Measurements from ENCODE around the gene CSGALNACT2. TPM values are rescaled to one million over a fixed set of nuclear protein-coding genes. Genes with fewer than 3 reads are reported as not detected.

Gene CSGALNACT2
- total and polyA plus RNA-seq, 7 experiments from 2014 or later = 19.0 to 57.5 (median 50.4) TPM

DNA sequence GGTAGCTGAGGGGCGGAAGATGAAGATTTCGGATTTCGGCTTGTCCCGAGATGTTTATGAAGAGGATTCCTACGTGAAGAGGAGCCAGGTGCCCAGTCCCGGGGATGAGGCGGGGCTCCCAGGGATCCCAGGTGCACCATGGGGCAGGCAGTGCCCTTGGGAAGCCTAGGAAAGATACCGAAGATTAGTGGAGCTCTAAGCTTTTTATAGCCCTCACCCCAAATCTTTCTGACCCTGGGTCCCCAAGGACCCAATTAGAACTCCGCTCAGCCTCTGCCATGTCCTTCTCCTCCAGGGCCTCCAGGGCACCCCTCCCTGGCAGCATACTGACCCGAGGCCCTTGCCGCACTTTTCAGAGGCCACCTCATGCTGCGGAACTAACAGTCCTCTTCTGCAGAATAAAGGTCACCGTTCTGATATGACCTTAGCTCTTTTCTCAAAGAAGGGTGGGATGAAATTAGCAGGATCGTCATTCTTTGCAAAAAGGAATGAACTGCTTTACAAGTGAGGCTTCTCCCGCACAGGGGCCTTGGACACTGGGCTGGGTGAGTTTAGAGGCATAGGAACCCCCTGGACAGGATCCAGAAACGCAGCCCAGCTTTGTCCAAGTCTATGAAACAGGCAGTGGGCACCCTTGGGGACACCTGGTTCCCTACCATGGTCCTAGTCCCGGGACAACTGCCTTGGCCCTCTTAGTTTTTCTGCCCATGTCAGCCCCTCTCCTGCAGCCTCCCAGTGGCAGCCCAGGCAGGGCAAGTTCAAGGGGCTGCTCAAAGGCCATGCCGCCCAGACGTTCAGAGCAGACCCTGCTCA lies 17.9 kb upstream of the CSGALNACT2 start:
- intact Hi-C loops (cut with micrococcal nuclease) = loop anchor here (2.0 to 5.0 kb wide), 3 partner anchors 18 to 483 kb away; partner anchors contain the start of genes CSGALNACT2 (in 1 of the 2) and ZNF33B (in 1 of the 2)
- Mint-ChIP-seq H3K9me3 (no peaks in the 10 kb centered on the region), H3K4me1 (peaks cover 19 to 56% (median 21%) of the 10 kb centered on the region in 7 donors), H3K36me3 (no peaks in the 10 kb centered on the region), H3K27me3 (no peaks in the 10 kb centered on the region), H3K27ac (peak overlapping the region; percentile 42 to 96 (median 80)), H3K4me3 (peak overlapping the region in 8 of 10 donors; percentile 42 to 80 (median 56))
- CTCF ChIA-PET = no interaction called here
- H3K27ac ChIP-seq (ENCODE audit: low read depth, low read length) = no peak overlapping the region
- H3K27me3 ChIP-seq (ENCODE audit: control insufficient read depth in 2 of 2, insufficient read depth in 2 of 2, low read length in 2 of 2) = no peaks in the 10 kb centered on the region
- no peaks in the 10 kb centered on the region for H3K36me3 ChIP-seq (ENCODE audit: control insufficient read depth in 2 of 3, insufficient read depth in 3 of 3, low read length in 3 of 3)
- ATAC-seq = no peak
- POLR2A ChIA-PET = interaction anchor here (1.0 to 3.9 kb wide), 3 partner anchors 12 to 20 kb away, joined by 3 to 46 read pairs (median 4); partner anchors contain the start of gene CSGALNACT2
- no peak for DNase-seq
- no peaks in the 10 kb centered on the region for H3K9me3 ChIP-seq (ENCODE audit: control insufficient read depth in 2 of 3, low read length in 3 of 3)
- H3K4me3 ChIP-seq (ENCODE audit: low read length) = no peak overlapping the region
- peaks cover 13 to 15% of the 10 kb centered on the region in 2 donors for H3K4me1 ChIP-seq (ENCODE audit: control insufficient read depth in 2 of 2, insufficient read depth in 2 of 2, low read length in 2 of 2)

DNA sequence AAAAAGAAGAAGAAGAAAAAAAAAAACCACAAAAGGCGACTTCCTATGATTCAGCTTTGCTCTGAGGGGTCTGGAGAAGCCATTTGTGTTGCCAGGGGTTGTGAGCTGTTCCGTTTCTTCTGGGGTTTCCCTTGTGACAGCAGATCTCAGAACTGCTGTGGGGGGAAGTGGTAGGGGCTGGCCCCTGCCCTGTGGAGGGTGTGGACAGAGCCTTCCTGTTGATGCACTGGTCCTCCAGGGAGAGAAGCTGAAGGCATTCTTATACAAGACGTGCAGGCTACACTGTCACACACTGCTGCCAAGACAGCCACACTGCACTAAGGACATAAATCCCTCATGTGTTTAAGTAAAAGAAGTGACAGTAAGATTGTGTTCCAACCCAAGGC lies 17.3 kb upstream of the CSGALNACT2 start:
- Histone ChIP-seq H3K27me3 (ENCODE audit: control insufficient read depth in 2 of 2, insufficient read depth in 2 of 2, low read length in 2 of 2) (no peaks in the 10 kb centered on the region), H3K9me3 (ENCODE audit: control insufficient read depth in 2 of 3, low read length in 3 of 3) (no peaks in the 10 kb centered on the region), H3K27ac (ENCODE audit: low read depth, low read length) (no peak overlapping the region), H3K4me3 (ENCODE audit: low read length) (no peak overlapping the region), H3K36me3 (ENCODE audit: control insufficient read depth in 2 of 3, insufficient read depth in 3 of 3, low read length in 3 of 3) (no peaks in the 10 kb centered on the region), H3K4me1 (ENCODE audit: control insufficient read depth in 2 of 2, insufficient read depth in 2 of 2, low read length in 2 of 2) (peaks cover 13 to 15% of the 10 kb centered on the region in 2 donors)
- Mint-ChIP-seq H3K9me3 (no peaks in the 10 kb centered on the region), H3K4me3 (peak overlapping the region in 8 of 10 donors; percentile 42 to 80 (median 56)), H3K36me3 (no peaks in the 10 kb centered on the region), H3K27me3 (no peaks in the 10 kb centered on the region), H3K4me1 (peaks cover 19 to 56% (median 21%) of the 10 kb centered on the region in 7 donors), H3K27ac (peak overlapping the region; percentile 42 to 96 (median 80))
- ATAC-seq (peak; percentile 94), DNase-seq (peak in 6 of 9 donors; percentile 22 to 71 (median 36))
- intact Hi-C loops (cut with micrococcal nuclease) = loop anchor here (1.0 to 5.0 kb wide), 5 partner anchors 8 to 484 kb away; partner anchors contain the start of genes CSGALNACT2 (in 2 of the 2) and ZNF33B (in 1 of the 2)
- CTCF ChIA-PET = interaction anchor here (0.6 to 1.3 kb wide), 2 partner anchors 17 to 224 kb away, joined by 3 to 4 read pairs; partner anchors contain the start of gene CSGALNACT2
- POLR2A ChIA-PET = interaction anchor here (0.8 to 3.9 kb wide), 4 partner anchors 12 to 316 kb away, joined by 3 to 46 read pairs (median 4); partner anchors contain the start of genes CSGALNACT2 and ZNF487

DNA sequence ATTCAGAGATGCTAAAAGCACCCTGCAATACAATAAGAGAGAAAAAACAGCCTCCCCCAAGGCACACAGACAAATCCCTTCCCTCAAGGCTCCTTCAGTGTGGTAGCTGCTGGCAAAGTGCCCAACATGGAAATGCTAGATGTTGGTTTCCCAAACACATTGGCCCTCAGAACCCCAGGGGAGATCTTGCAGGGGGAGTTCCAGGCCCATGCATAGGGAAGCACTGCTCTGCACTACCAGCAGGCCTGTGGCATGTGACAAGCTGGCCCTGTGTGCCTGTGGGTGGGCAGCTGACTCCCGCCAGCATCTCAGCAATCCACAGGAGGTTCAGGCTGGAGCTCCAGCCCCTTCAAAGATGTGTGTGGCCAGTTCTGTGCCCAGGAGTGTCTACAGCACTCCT lies 16.8 kb upstream of the CSGALNACT2 start:
- DNase-seq (no peak), ATAC-seq (no peak)
- Mint-ChIP-seq H3K4me3 (peak overlapping the region in 3 of 10 donors; percentile 2 to 80 (median 57)), H3K27me3 (no peaks in the 10 kb centered on the region), H3K4me1 (peaks cover 19 to 60% (median 21%) of the 10 kb centered on the region in 7 donors), H3K27ac (peak overlapping the region in 8 of 9 donors; percentile 8 to 96 (median 70)), H3K36me3 (no peaks in the 10 kb centered on the region), H3K9me3 (no peaks in the 10 kb centered on the region)
- CTCF ChIA-PET = interaction anchor here (0.6 to 1.3 kb wide), 2 partner anchors 17 to 224 kb away, joined by 3 to 4 read pairs; partner anchors contain the start of gene CSGALNACT2
- POLR2A ChIA-PET = interaction anchor here (0.5 to 3.9 kb wide), 4 partner anchors 12 to 316 kb away, joined by 3 to 46 read pairs (median 3); partner anchors contain the start of genes CSGALNACT2 and ZNF487
- Histone ChIP-seq H3K9me3 (ENCODE audit: control insufficient read depth in 2 of 3, low read length in 3 of 3) (no peaks in the 10 kb centered on the region), H3K36me3 (ENCODE audit: control insufficient read depth in 2 of 3, insufficient read depth in 3 of 3, low read length in 3 of 3) (no peaks in the 10 kb centered on the region), H3K27ac (ENCODE audit: low read depth, low read length) (no peak overlapping the region), H3K4me1 (ENCODE audit: control insufficient read depth in 2 of 2, insufficient read depth in 2 of 2, low read length in 2 of 2) (peaks cover 13 to 15% of the 10 kb centered on the region in 2 donors), H3K4me3 (ENCODE audit: low read length) (no peak overlapping the region), H3K27me3 (ENCODE audit: control insufficient read depth in 2 of 2, insufficient read depth in 2 of 2, low read length in 2 of 2) (no peaks in the 10 kb centered on the region)
- intact Hi-C loops (cut with micrococcal nuclease) = loop anchor here (1.0 to 5.0 kb wide), 5 partner anchors 8 to 484 kb away; partner anchors contain the start of genes CSGALNACT2 (in 2 of the 2) and ZNF33B (in 1 of the 2)

DNA sequence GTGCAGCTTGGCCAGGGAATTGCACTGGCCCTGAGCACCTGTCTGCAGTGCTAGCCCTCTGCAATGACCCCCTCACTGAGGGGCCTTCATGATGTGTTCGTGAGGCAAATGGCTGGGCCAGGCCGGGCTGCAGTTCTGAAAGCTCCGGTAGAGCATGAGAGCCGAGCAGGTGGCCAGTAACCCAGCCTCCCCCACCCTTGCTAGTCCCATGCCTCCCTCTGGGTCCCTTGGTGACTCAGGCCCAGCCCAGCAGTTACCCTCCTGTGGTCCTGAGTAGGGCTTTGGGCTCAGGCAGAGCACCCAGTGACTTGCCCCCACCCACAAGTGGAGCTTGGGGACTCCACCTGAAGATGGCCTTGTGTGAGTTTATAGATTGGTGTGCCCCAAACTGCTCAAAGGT lies 16.1 kb upstream of the CSGALNACT2 start:
- ATAC-seq = no peak
- ChIA-PET POLR2A (interaction anchor here (1.3 to 3.9 kb wide), 2 partner anchors 16 to 315 kb away, joined by 3 to 46 read pairs; partner anchors contain the start of genes CSGALNACT2 and ZNF487), CTCF (interaction anchor here (1.3 kb wide), 1 partner anchor 16 kb away, joined by 4 read pairs; the partner anchor contains the start of gene CSGALNACT2)
- H3K36me3 ChIP-seq (ENCODE audit: control insufficient read depth in 2 of 3, insufficient read depth in 3 of 3, low read length in 3 of 3) = no peaks in the 10 kb centered on the region
- H3K4me3 ChIP-seq (ENCODE audit: low read length) = no peak overlapping the region
- H3K27ac Mint-ChIP-seq = peak overlapping the region in 2 of 9 donors; percentile 76 to 96
- intact Hi-C loops (cut with micrococcal nuclease) = loop anchor here (5.0 kb wide), 2 partner anchors 80 to 485 kb away; partner anchors contain the start of gene ZNF33B (in 1 of the 2)
- H3K4me1 ChIP-seq (ENCODE audit: control insufficient read depth in 2 of 2, insufficient read depth in 2 of 2, low read length in 2 of 2) = peaks cover 13 to 15% of the 10 kb centered on the region in 2 donors
- no peaks in the 10 kb centered on the region for H3K9me3 ChIP-seq (ENCODE audit: control insufficient read depth in 2 of 3, low read length in 3 of 3)
- H3K9me3 Mint-ChIP-seq = no peaks in the 10 kb centered on the region
- H3K27me3 ChIP-seq (ENCODE audit: control insufficient read depth in 2 of 2, insufficient read depth in 2 of 2, low read length in 2 of 2) = no peaks in the 10 kb centered on the region
- peak in 1 of 9 donors; percentile 20 for DNase-seq
- H3K27me3 Mint-ChIP-seq = no peaks in the 10 kb centered on the region
- H3K27ac ChIP-seq (ENCODE audit: low read depth, low read length) = no peak overlapping the region
- H3K4me1 Mint-ChIP-seq = peaks cover 19 to 66% (median 21%) of the 10 kb centered on the region in 7 donors
- H3K36me3 Mint-ChIP-seq = no peaks in the 10 kb centered on the region
- H3K4me3 Mint-ChIP-seq = peak overlapping the region in 1 of 10 donors; percentile 80

DNA sequence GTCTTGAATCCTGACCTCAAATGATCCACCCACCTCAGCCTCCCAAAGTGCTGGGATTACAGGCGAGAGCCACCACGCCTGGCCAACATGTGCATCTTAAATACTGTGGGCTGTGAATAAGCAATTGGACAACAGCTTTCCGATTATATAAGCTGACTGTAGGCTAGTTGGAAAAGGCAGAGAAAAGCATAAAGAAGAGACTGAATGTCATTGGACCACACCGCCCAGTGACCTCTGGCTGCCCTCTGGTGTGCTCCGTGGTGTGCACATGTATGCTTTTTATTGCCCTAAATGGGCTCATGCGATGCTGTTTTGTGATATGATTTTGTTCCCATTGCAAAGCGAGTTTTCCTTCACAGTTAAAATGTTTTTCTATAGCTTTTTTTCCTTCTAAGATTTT lies 15.4 kb upstream of the CSGALNACT2 start:
- H3K36me3 ChIP-seq (ENCODE audit: control insufficient read depth in 2 of 3, insufficient read depth in 3 of 3, low read length in 3 of 3) = no peaks in the 10 kb centered on the region
- DNase-seq = peak in 1 of 9 donors; percentile 13
- ATAC-seq = no peak
- peak overlapping the region in 1 of 9 donors; percentile 96 for H3K27ac Mint-ChIP-seq
- H3K27me3 ChIP-seq (ENCODE audit: control insufficient read depth in 2 of 2, insufficient read depth in 2 of 2, low read length in 2 of 2) = no peaks in the 10 kb centered on the region
- CTCF ChIA-PET = no interaction called here
- no peaks in the 10 kb centered on the region for H3K36me3 Mint-ChIP-seq
- H3K4me1 ChIP-seq (ENCODE audit: control insufficient read depth in 2 of 2, insufficient read depth in 2 of 2, low read length in 2 of 2) = peaks cover 13 to 15% of the 10 kb centered on the region in 2 donors
- H3K9me3 Mint-ChIP-seq = no peaks in the 10 kb centered on the region
- no peaks in the 10 kb centered on the region for H3K27me3 Mint-ChIP-seq
- no peaks in the 10 kb centered on the region for H3K9me3 ChIP-seq (ENCODE audit: control insufficient read depth in 2 of 3, low read length in 3 of 3)
- H3K4me3 ChIP-seq (ENCODE audit: low read length) = no peak overlapping the region
- intact Hi-C loops (cut with micrococcal nuclease) = loop anchor here (5.0 kb wide), 2 partner anchors 79 to 486 kb away; partner anchors contain the start of gene ZNF33B (in 1 of the 2)
- POLR2A ChIA-PET = interaction anchor here (3.9 kb wide), 1 partner anchor 16 kb away, joined by 46 read pairs; the partner anchor contains the start of gene CSGALNACT2
- no peak overlapping the region for H3K4me3 Mint-ChIP-seq
- peaks cover 19 to 74% (median 21%) of the 10 kb centered on the region in 7 donors for H3K4me1 Mint-ChIP-seq
- H3K27ac ChIP-seq (ENCODE audit: low read depth, low read length) = no peak overlapping the region
